HG03135 (cell line): ENCODE results near the gene ZNF362.
"Not testable (repeated sequence)": the region's sequence is repeated elsewhere in the genome, so short reads cannot be mapped to it uniquely, and the experiment has no call there.

Experiments
- ATAC-seq: cut with Tn5 transposase; IDR thresholded peaks from one replicate; pipeline ENCODE4 v1.9.1; 2021; ENCODE audit warnings: mild to moderate bottlenecking, moderate library complexity; ENCODE audit not compliant: unreplicated experiment

ZNF362 gene

GRCh38 chr1:33256471-33257206, at the start of gene ZNF362:
Gene ZNF362 (plus strand): TSS chr1:33256492. CDS start chr1:33270575, 14,083 bp downstream.
- ATAC-seq, result peak; percentile 65

- ATAC-seq, result no peak
Observed at GRCh38 chr1:33211972-33212371, 44.3 kb upstream of the ZNF362 start.

GRCh38 chr1:33219886-33220661, 36.2 kb upstream of the ZNF362 start:
- ATAC-seq, result no peak

GRCh38 chr1:33220676-33221384, 35.5 kb upstream of the ZNF362 start:
- no peak for ATAC-seq

GRCh38 chr1:33221385-33221758, 34.9 kb upstream of the ZNF362 start:
- no peak for ATAC-seq

- no peak for ATAC-seq
Observed at GRCh38 chr1:33222381-33222780, 33.9 kb upstream of the ZNF362 start.

- no peak for ATAC-seq
Observed at GRCh38 chr1:33224166-33224707, 32.1 kb upstream of the ZNF362 start.

- ATAC-seq, result no peak
Observed at GRCh38 chr1:33225586-33225985, 30.7 kb upstream of the ZNF362 start.

GRCh38 chr1:33228935-33229487, 27.3 kb upstream of the ZNF362 start:
- no peak for ATAC-seq

GRCh38 chr1:33231166-33231565, 25.1 kb upstream of the ZNF362 start:
- no peak for ATAC-seq

GRCh38 chr1:33232716-33233115, 23.6 kb upstream of the ZNF362 start:
- ATAC-seq, result no peak

- no peak for ATAC-seq
Observed at GRCh38 chr1:33234131-33234530, 22.2 kb upstream of the ZNF362 start.

GRCh38 chr1:33234588-33234990, 21.7 kb upstream of the ZNF362 start:
- no peak for ATAC-seq

GRCh38 chr1:33235521-33235920, 20.8 kb upstream of the ZNF362 start:
- no peak for ATAC-seq

GRCh38 chr1:33236498-33236897, 19.8 kb upstream of the ZNF362 start:
- no peak for ATAC-seq

GRCh38 chr1:33237579-33237978, 18.7 kb upstream of the ZNF362 start:
- ATAC-seq, result no peak

GRCh38 chr1:33238194-33238724, 18.0 kb upstream of the ZNF362 start:
- not testable (repeated sequence) for ATAC-seq

- not testable (repeated sequence) for ATAC-seq
Observed at GRCh38 chr1:33239410-33239809, 16.9 kb upstream of the ZNF362 start.

- no peak for ATAC-seq
Observed at GRCh38 chr1:33241866-33242265, 14.4 kb upstream of the ZNF362 start.

- no peak for ATAC-seq
Observed at GRCh38 chr1:33242652-33243051, 13.6 kb upstream of the ZNF362 start.
